Kidney (tissue), 14 donors: ENCODE data around the gene MYO15B. TPM values are rescaled to one million over a fixed set of nuclear protein-coding genes. Genes with fewer than 3 reads are reported as not detected.

ENCODE experiments used
- DNase-seq, 5 donors: peaks; one replicate each; pipeline ENCODE4 v3.0.0-alpha.2; 2013 to 2020
- FAIRE-seq: peaks from 2 replicates; lab custom pipeline; 2012; peaks lifted over from hg19 to GRCh38; lab: Jason Lieb, UNC
- H3K27ac ChIP-seq, 2 donors: one replicate each; pipeline ENCODE4 v1.7.0; 2013; ENCODE audit warnings: low read depth in 2 of 2, low read length in 2 of 2, inconsistent platforms in 1 of 2
- H3K27me3 ChIP-seq: one replicate; pipeline ENCODE4 v1.7.1; 2013; ENCODE audit warnings: low read length, inconsistent platforms; ENCODE audit not compliant: control insufficient read depth, insufficient read depth
- H3K36me3 ChIP-seq, 3 donors: one replicate each; pipeline versions ENCODE4 v1.7.0 to v1.7.1; 2013; ENCODE audit warnings: low read length in 3 of 3, control low read depth in 1 of 3, inconsistent platforms in 1 of 3; ENCODE audit not compliant: insufficient read depth in 3 of 3, control insufficient read depth in 2 of 3
- H3K4me1 ChIP-seq, 3 donors: one replicate each; pipeline versions ENCODE4 v1.7.0 to v1.7.1; 2013; ENCODE audit warnings: low read length in 3 of 3, inconsistent platforms in 1 of 3, low read depth in 1 of 3; ENCODE audit not compliant: control insufficient read depth in 2 of 3, insufficient read depth in 2 of 3
- H3K4me3 ChIP-seq, 3 donors: one replicate each; pipeline versions ENCODE4 v1.7.0 to v1.8.1; 2013; ENCODE audit warnings: low read length in 3 of 3, control low read depth in 1 of 3, inconsistent platforms in 1 of 3
- H3K9ac ChIP-seq, 3 donors: one replicate each; pipeline versions ENCODE4 v1.7.0 to v1.7.1; 2013; ENCODE audit warnings: low read length in 3 of 3, control low read depth in 1 of 3, inconsistent platforms in 1 of 3
- H3K9me3 ChIP-seq, 3 donors: one replicate each; pipeline versions ENCODE4 v1.7.0 to v1.7.1; 2013; ENCODE audit warnings: low read length in 3 of 3, control low read depth in 1 of 3, inconsistent platforms in 1 of 3; ENCODE audit not compliant: control insufficient read depth in 2 of 3, insufficient read depth in 1 of 3
- CTCF ChIP-seq: IDR thresholded peaks from 3 replicates; pipeline ENCODE4 v1.5.1; 2012; ENCODE audit warnings: mild to moderate bottlenecking, moderate library complexity, borderline replicate concordance; ENCODE audit not compliant: insufficient read depth; ENCODE audit errors: extremely low read depth
- intact Hi-C: fragments of 100-400 bp; cut with DNase I; formaldehyde crosslinking; loops from one replicate; pipeline ENCODE4 v1.11.1; 2022
- polyA plus RNA-seq: library from polyadenylated mRNA; stranded (reverse); fragments of 350-450 nt; fragmentation: Illumina TruSeq; extraction: RNeasy Lipid Tissue Mini Kit (QIAGEN cat#74804); gene quantifications from one replicate; pipeline ENCODE4 v1.2.3, GENCODE V29; 2014; ENCODE audit warnings: low read depth, low replicate concordance; ENCODE audit not compliant: insufficient read depth
- total RNA-seq: library from RNA; stranded (reverse); fragmentation: NEBNext Ultra II Directional; extraction: Animal tissue kit (Norgen Biotek cat#: 25700); gene quantifications from one replicate; pipeline ENCODE4 v1.2.1, GENCODE V29; 2021
- donor health status: control.
- donor health status: control.
- donor health status: control.
- donor health status: control.
- donor health status: control.
- donor health status: DM: yes; HTN: yes; CAD: no.
- donor health status: Normal renal cell carcinoma (clear cell type).

The MYO15B gene
- total and polyA plus RNA-seq, 2 donors from 2014 or later = 139 to 286 TPM

GRCh38 chr17:75622076-75622475, 34.5 kb downstream of the MYO15B start:
- peak in 2 of 5 donors; percentile 43 to 44 for DNase-seq
- Histone ChIP-seq H3K4me1 (no peaks in the 10 kb centered on the region), H3K36me3 (peaks cover 0 to 45% (median 15%) of the 10 kb centered on the region in 3 donors), H3K9ac (no peak overlapping the region), H3K27ac (no peak overlapping the region), H3K4me3 (no peak overlapping the region), H3K27me3 (no peaks in the 10 kb centered on the region), H3K9me3 (no peaks in the 10 kb centered on the region)
- intact Hi-C loops = no loop called here
- FAIRE-seq = no peak
- no peak for TF ChIP-seq CTCF

- no peaks in the 10 kb centered on the region for H3K9me3 ChIP-seq
- no peak overlapping the region for H3K4me3 ChIP-seq
- H3K27me3 ChIP-seq = no peaks in the 10 kb centered on the region
- no peak for FAIRE-seq
- DNase-seq = no peak
- intact Hi-C loops = no loop called here
- no peak for TF ChIP-seq CTCF
- no peaks in the 10 kb centered on the region for H3K4me1 ChIP-seq
- no peak overlapping the region for H3K9ac ChIP-seq
- H3K27ac ChIP-seq = no peak overlapping the region
- peaks cover 0 to 40% (median 15%) of the 10 kb centered on the region in 3 donors for H3K36me3 ChIP-seq
These were observed 35.2 kb downstream of the MYO15B start for GRCh38 chr17:75622771-75623273.

GRCh38 chr17:75623386-75623785, 35.8 kb downstream of the MYO15B start:
- H3K9ac ChIP-seq = no peak overlapping the region
- intact Hi-C loops = no loop called here
- TF ChIP-seq CTCF = no peak
- no peaks in the 10 kb centered on the region for H3K4me1 ChIP-seq
- DNase-seq = no peak
- no peak overlapping the region for H3K4me3 ChIP-seq
- H3K36me3 ChIP-seq = peaks cover 0 to 34% (median 12%) of the 10 kb centered on the region in 3 donors
- FAIRE-seq = no peak
- no peaks in the 10 kb centered on the region for H3K9me3 ChIP-seq
- no peaks in the 10 kb centered on the region for H3K27me3 ChIP-seq
- no peak overlapping the region for H3K27ac ChIP-seq

- intact Hi-C loops = no loop called here
- no peak for TF ChIP-seq CTCF
- H3K27ac ChIP-seq = no peak overlapping the region
- DNase-seq (no peak), FAIRE-seq (no peak)
- no peaks in the 10 kb centered on the region for H3K9me3 ChIP-seq
- H3K36me3 ChIP-seq = peaks cover 0 to 34% (median 10%) of the 10 kb centered on the region in 3 donors
- no peaks in the 10 kb centered on the region for H3K4me1 ChIP-seq
- H3K27me3 ChIP-seq = no peaks in the 10 kb centered on the region
- no peak overlapping the region for H3K4me3 ChIP-seq
- no peak overlapping the region for H3K9ac ChIP-seq
These were observed 36.4 kb downstream of the MYO15B start for GRCh38 chr17:75624021-75624420.
